K562 (cell line): ENCODE data around the gene PAFAH2. TPM values are rescaled to one million over a fixed set of nuclear protein-coding genes. Genes with fewer than 3 reads are reported as not detected.

ENCODE experiments used
- ATF1 ChIP-seq, 2 experiments: fragments of 450-650 bp in 1 of 2; IDR thresholded peaks; 2 replicates each; pipeline ENCODE4 v1.6.1; 2016; ENCODE audit warnings: missing compliant biosample characterization in 1 of 2, missing genetic modification characterization in 1 of 2
- BRD9 ChIP-seq: fragments of 450-650 bp; IDR thresholded peaks from 2 replicates; pipeline ENCODE4 v1.6.1; 2018; ENCODE audit warnings: low read depth; ENCODE audit not compliant: partially characterized antibody
- CBX2 ChIP-seq: fragments of 200-600 bp; sonication (generic); IDR thresholded peaks from one replicate; pipeline ENCODE4 v1.6.1; 2012; ENCODE audit warnings: mild to moderate bottlenecking, low read length, inconsistent platforms; ENCODE audit not compliant: insufficient read depth, poor library complexity, severe bottlenecking
- COPS2 ChIP-seq: fragments of 450-650 bp; conservative IDR thresholded peaks from 2 replicates; pipeline ENCODE4 v1.6.1; 2016; ENCODE audit warnings: mild to moderate bottlenecking, moderate library complexity
- CREBBP ChIP-seq: IDR thresholded peaks from one replicate; pipeline ENCODE4 v1.6.1; 2012; ENCODE audit warnings: low read depth, mild to moderate bottlenecking, control low read depth, inconsistent platforms, low read length
- EGR1 ChIP-seq: fragments of 450-650 bp; conservative IDR thresholded peaks from 2 replicates; pipeline ENCODE4 v1.6.1; 2017; ENCODE audit warnings: mild to moderate bottlenecking
- ELF1 ChIP-seq: fragments of 200-800 bp; sonication (Bioruptor generic); IDR thresholded peaks from 2 replicates; pipeline ENCODE4 v1.6.1; 2016; ENCODE audit warnings: missing genetic modification characterization, missing compliant biosample characterization
- ETV1 ChIP-seq: fragments of 450-650 bp; conservative IDR thresholded peaks from 2 replicates; pipeline ENCODE4 v1.6.1; 2016; ENCODE audit warnings: missing genetic modification characterization, control low read depth, low read depth, missing compliant biosample characterization
- FIP1L1 ChIP-seq: fragments of 200-400 bp; formaldehyde crosslinking; IDR thresholded peaks from 2 replicates; pipeline ENCODE4 v1.6.1; 2018; ENCODE audit warnings: mild to moderate bottlenecking, low read depth, low read length; ENCODE audit not compliant: poor library complexity, severe bottlenecking
- FOXA1 ChIP-seq: fragments of 450-650 bp; IDR thresholded peaks from 2 replicates; pipeline ENCODE4 v1.6.1; 2016; ENCODE audit warnings: mild to moderate bottlenecking, borderline replicate concordance
- KAT2B ChIP-seq: IDR thresholded peaks from one replicate; pipeline ENCODE4 v1.6.1; 2012; ENCODE audit warnings: low read depth, mild to moderate bottlenecking, control low read depth, inconsistent platforms, low read length, moderate library complexity
- KLF13 ChIP-seq: fragments of 450-650 bp; IDR thresholded peaks from 2 replicates; pipeline ENCODE4 v1.6.1; 2016; ENCODE audit warnings: missing genetic modification characterization, low read depth, mild to moderate bottlenecking, missing compliant biosample characterization, moderate library complexity, borderline replicate concordance
- MTA1 ChIP-seq: fragments of 450-650 bp; IDR thresholded peaks from 2 replicates; pipeline ENCODE4 v1.6.1; 2017; ENCODE audit warnings: borderline replicate concordance
- PHF20 ChIP-seq: fragments of 450-650 bp; IDR thresholded peaks from 2 replicates; pipeline ENCODE4 v1.6.1; 2018; ENCODE audit not compliant: partially characterized antibody
- PURB ChIP-seq: sonication (generic); formaldehyde crosslinking; IDR thresholded peaks from 2 replicates; pipeline ENCODE4 v1.9.0; 2021; ENCODE audit warnings: low read depth, mild to moderate bottlenecking, missing genetic modification reagents
- RBM22 ChIP-seq: fragments of 200-400 bp; formaldehyde crosslinking; IDR thresholded peaks from 2 replicates; pipeline ENCODE4 v1.6.1; 2018; ENCODE audit warnings: low read length, low read depth; ENCODE audit not compliant: poor library complexity, severe bottlenecking
- SIN3B ChIP-seq: fragments of 450-650 bp; IDR thresholded peaks from 2 replicates; pipeline ENCODE4 v1.6.1; 2017; ENCODE audit warnings: low read depth, mild to moderate bottlenecking, moderate library complexity
- THRA ChIP-seq: fragments of 450-650 bp; IDR thresholded peaks from 2 replicates; pipeline ENCODE4 v1.6.1; 2017; ENCODE audit warnings: mild to moderate bottlenecking, moderate library complexity
- YBX1 ChIP-seq: fragments of 450-650 bp; IDR thresholded peaks from 2 replicates; pipeline ENCODE4 v1.7.1; 2016; ENCODE audit warnings: mild to moderate bottlenecking
- ZC3H4 ChIP-seq: sonication (generic); formaldehyde crosslinking; IDR thresholded peaks from 2 replicates; pipeline ENCODE4 v1.9.0; 2021; ENCODE audit warnings: missing genetic modification reagents, borderline replicate concordance
- ZNF583 ChIP-seq: fragments of 250-450 bp; sonication (Bioruptor Pico); IDR thresholded peaks from 2 replicates; pipeline ENCODE4 v1.4.0; 2020
- ZNF764 ChIP-seq: fragments of 250-450 bp; sonication (Bioruptor Pico); IDR thresholded peaks from 2 replicates; pipeline ENCODE4 v1.4.0; 2020; ENCODE audit warnings: low read depth, mild to moderate bottlenecking, moderate library complexity
- ZNF79 ChIP-seq: fragments of 250-450 bp; sonication (Bioruptor Pico); IDR thresholded peaks from 2 replicates; pipeline ENCODE4 v1.4.0; 2020; ENCODE audit warnings: low read depth, mild to moderate bottlenecking, moderate library complexity
- polyA plus RNA-seq, 8 experiments: library from polyadenylated mRNA; depleted of rRNA in 4 of 8; stranded (reverse) in 5 of 8; unstranded in 3 of 8; fragments of >200 nt; fragmentation: Nextera tagmentation in 2 of 8; fragmentation: Illumina TruSeq in 1 of 8; extraction: Ambion mirVana in 2 of 8; extraction: Trizol in 1 of 8; gene quantifications; 2 replicates each; pipeline versions ENCODE4 v1.2.1 to v1.2.3, GENCODE V29; 2011 to 2014; ENCODE audit warnings: inconsistent platforms in 1 of 8, missing spikeins in 1 of 8
- total RNA-seq, 7 experiments: library from RNA; depleted of rRNA in 6 of 7; stranded (reverse); fragments of >200 nt in 6 of 7; fragmentation: Illumina TruSeq in 2 of 7; extraction: Trizol in 2 of 7; gene quantifications; 2 replicates each; pipeline versions ENCODE4 v1.2.1 to v1.2.3, GENCODE V29; 2011 to 2021; ENCODE audit warnings: low replicate concordance in 1 of 7
- TF ChIP-seq, protein P1 (sequence below): fragments of 450-650 bp; IDR thresholded peaks from 2 replicates; pipeline ENCODE4 v1.6.1; 2016; ENCODE audit warnings: missing biosample characterization, missing genetic modification characterization
- TF ChIP-seq, protein P2 (sequence below): fragments of 250-450 bp; sonication (Bioruptor Pico); IDR thresholded peaks from 2 replicates; pipeline ENCODE4 v1.9.0; 2021; ENCODE audit warnings: mild to moderate bottlenecking, inconsistent platforms

PAFAH2 gene
- total and polyA plus RNA-seq, 9 of the 15 experiments (the other 6 are each of a cell fraction or from before 2014, with no cell fraction given): 4.2 to 10.9 (median 6.8) TPM

- TF ChIP-seq BRD9 (peak; percentile 90), ATF1 (CRISPR knock-in tag; IDR thresholded peaks at IDR 0.05) (no peak), ATF1 (tag; IDR thresholded peaks at IDR 0.05) (peak; percentile 66), ZNF764 (CRISPR knock-in tag) (no peak), CREBBP (no peak), PURB (CRISPR knock-in tag) (no peak), KAT2B (no peak), EGR1 (no peak), THRA (no peak), FIP1L1 (no peak), SIN3B (no peak), KLF13 (no peak), MTA1 (no peak; the same call in none of the 2 replicates), ZNF583 (CRISPR knock-in tag) (no peak), ZC3H4 (0 out of 2 replicates have a peak, but pooled peaks have one; percentile 25), COPS2 (no peak), YBX1 (no peak), RBM22 (no peak), CBX2 (no peak), ETV1 (tag) (no peak), FOXA1 (no peak), PHF20 (no peak), ELF1 (tag) (no peak), ZNF79 (CRISPR knock-in tag) (no peak)
- TF ChIP-seq, protein P1, sequence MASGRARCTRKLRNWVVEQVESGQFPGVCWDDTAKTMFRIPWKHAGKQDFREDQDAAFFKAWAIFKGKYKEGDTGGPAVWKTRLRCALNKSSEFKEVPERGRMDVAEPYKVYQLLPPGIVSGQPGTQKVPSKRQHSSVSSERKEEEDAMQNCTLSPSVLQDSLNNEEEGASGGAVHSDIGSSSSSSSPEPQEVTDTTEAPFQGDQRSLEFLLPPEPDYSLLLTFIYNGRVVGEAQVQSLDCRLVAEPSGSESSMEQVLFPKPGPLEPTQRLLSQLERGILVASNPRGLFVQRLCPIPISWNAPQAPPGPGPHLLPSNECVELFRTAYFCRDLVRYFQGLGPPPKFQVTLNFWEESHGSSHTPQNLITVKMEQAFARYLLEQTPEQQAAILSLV (tag): 0 out of 2 replicates have a peak, but pooled peaks have one; percentile 16
- TF ChIP-seq, protein P2, sequence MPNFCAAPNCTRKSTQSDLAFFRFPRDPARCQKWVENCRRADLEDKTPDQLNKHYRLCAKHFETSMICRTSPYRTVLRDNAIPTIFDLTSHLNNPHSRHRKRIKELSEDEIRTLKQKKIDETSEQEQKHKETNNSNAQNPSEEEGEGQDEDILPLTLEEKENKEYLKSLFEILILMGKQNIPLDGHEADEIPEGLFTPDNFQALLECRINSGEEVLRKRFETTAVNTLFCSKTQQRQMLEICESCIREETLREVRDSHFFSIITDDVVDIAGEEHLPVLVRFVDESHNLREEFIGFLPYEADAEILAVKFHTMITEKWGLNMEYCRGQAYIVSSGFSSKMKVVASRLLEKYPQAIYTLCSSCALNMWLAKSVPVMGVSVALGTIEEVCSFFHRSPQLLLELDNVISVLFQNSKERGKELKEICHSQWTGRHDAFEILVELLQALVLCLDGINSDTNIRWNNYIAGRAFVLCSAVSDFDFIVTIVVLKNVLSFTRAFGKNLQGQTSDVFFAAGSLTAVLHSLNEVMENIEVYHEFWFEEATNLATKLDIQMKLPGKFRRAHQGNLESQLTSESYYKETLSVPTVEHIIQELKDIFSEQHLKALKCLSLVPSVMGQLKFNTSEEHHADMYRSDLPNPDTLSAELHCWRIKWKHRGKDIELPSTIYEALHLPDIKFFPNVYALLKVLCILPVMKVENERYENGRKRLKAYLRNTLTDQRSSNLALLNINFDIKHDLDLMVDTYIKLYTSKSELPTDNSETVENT (CRISPR knock-in tag): no peak
Measured at GRCh38 chr1:25933479-25934365, 64.1 kb downstream of the PAFAH2 start (continued).
